GM18951 (cell line): ENCODE results near the gene CCDC167.

ENCODE experiments used
- POLR2A ChIP-seq: IDR thresholded peaks from 4 replicates; pipeline ENCODE4 v1.6.1; 2011; ENCODE audit warnings: mild to moderate bottlenecking; ENCODE audit not compliant: insufficient read length, insufficient read depth; ENCODE audit errors: extremely low read depth
- in situ Hi-C: fragments of 300-500 bp; cut with MboI; formaldehyde crosslinking; loops from one replicate; pipeline ENCODE4 v1.12.0; 2022; ENCODE audit warnings: low sequenced_read_pairs, mixed read lengths, inconsistent platforms; ENCODE audit not compliant: unreplicated experiment

The CCDC167 gene

GRCh38 chr6:37496951-37497885 lies 2.5 kb downstream of the CCDC167 start:
- no peak for TF ChIP-seq POLR2A
- in situ Hi-C loops: loop anchor here (10.0 to 25.0 kb wide), 2 partner anchors 58 to 190 kb away; partner anchors contain the start of gene MDGA1

GRCh38 chr6:37495244-37495934 lies 4.3 kb downstream of the CCDC167 start:
- in situ Hi-C loops: loop anchor here (10.0 to 25.0 kb wide), 2 partner anchors 59 to 192 kb away; partner anchors contain the start of gene MDGA1
- no peak for TF ChIP-seq POLR2A

GRCh38 chr6:37493661-37493995 lies 6.1 kb downstream of the CCDC167 start:
- no peak for TF ChIP-seq POLR2A
- in situ Hi-C loops: loop anchor here (10.0 to 25.0 kb wide), 2 partner anchors 61 to 194 kb away; partner anchors contain the start of gene MDGA1

GRCh38 chr6:37492991-37493660 lies 6.6 kb downstream of the CCDC167 start:
- in situ Hi-C loops: loop anchor here (10.0 to 25.0 kb wide), 2 partner anchors 62 to 194 kb away; partner anchors contain the start of gene MDGA1
- no peak for TF ChIP-seq POLR2A

GRCh38 chr6:37492236-37492972 lies 7.3 kb downstream of the CCDC167 start:
- in situ Hi-C loops: loop anchor here (10.0 to 25.0 kb wide), 2 partner anchors 62 to 195 kb away; partner anchors contain the start of gene MDGA1
- TF ChIP-seq POLR2A: no peak

GRCh38 chr6:37491830-37492208 lies 7.9 kb downstream of the CCDC167 start:
- no peak for TF ChIP-seq POLR2A
- in situ Hi-C loops: loop anchor here (10.0 to 25.0 kb wide), 2 partner anchors 63 to 195 kb away; partner anchors contain the start of gene MDGA1

- in situ Hi-C loops: loop anchor here (10.0 to 25.0 kb wide), 2 partner anchors 64 to 196 kb away; partner anchors contain the start of gene MDGA1
- TF ChIP-seq POLR2A: no peak
Observed at GRCh38 chr6:37491171-37491829, 8.4 kb downstream of the CCDC167 start.

- no peak for TF ChIP-seq POLR2A
- in situ Hi-C loops: loop anchor here (10.0 to 25.0 kb wide), 2 partner anchors 64 to 197 kb away; partner anchors contain the start of gene MDGA1
Observed at GRCh38 chr6:37490536-37491170, 9.0 kb downstream of the CCDC167 start.

GRCh38 chr6:37489697-37490336 lies 9.9 kb downstream of the CCDC167 start:
- TF ChIP-seq POLR2A: no peak
- in situ Hi-C loops: loop anchor here (10.0 to 25.0 kb wide), 2 partner anchors 65 to 197 kb away; partner anchors contain the start of gene MDGA1

- in situ Hi-C loops: loop anchor here (25.0 kb wide), 1 partner anchor 199 kb away; the partner anchor contains the start of gene MDGA1
- no peak for TF ChIP-seq POLR2A
Observed at GRCh38 chr6:37488476-37488875, 11.2 kb downstream of the CCDC167 start.
